Measurements from ENCODE around the gene GBF1. TPM values are rescaled to one million over a fixed set of nuclear protein-coding genes. Genes with fewer than 3 reads are reported as not detected.

GBF1 gene
- total RNA-seq, 1 donor from 2014 or later: 8.7 TPM

DNA sequence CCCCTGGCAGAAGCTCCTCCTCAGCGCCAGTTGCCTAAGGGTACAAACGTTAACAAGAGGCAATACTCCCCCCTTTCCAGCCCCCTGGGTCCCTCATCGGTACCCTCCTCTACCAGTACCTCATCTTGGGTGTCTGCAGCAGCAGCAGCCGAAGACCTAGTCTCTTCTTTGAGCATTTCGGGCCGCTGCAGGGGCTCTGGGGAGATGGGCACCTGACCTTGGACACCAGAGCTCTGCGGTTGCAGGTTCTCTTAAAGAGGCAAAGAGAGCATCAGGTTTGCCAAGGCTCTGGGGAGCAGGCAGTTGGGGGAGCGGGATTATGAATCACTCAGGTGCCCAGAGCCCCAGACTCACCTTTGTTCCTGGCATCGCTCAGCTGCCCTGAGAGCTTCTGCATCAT lies 178.8 kb downstream of the GBF1 start:
- Histone ChIP-seq H3K27me3 (ENCODE audit: control insufficient read depth, insufficient read depth, low read length) (no peaks in the 10 kb centered on the region), H3K4me3 (ENCODE audit: low read depth, low read length) (no peak overlapping the region), H3K36me3 (ENCODE audit: control insufficient read depth, insufficient read depth, low read length) (peaks cover 9% of the 10 kb centered on the region)
- FAIRE-seq: no peak
- no peak for DNase-seq (ENCODE audit: low read depth)
- TF ChIP-seq, protein P1, sequence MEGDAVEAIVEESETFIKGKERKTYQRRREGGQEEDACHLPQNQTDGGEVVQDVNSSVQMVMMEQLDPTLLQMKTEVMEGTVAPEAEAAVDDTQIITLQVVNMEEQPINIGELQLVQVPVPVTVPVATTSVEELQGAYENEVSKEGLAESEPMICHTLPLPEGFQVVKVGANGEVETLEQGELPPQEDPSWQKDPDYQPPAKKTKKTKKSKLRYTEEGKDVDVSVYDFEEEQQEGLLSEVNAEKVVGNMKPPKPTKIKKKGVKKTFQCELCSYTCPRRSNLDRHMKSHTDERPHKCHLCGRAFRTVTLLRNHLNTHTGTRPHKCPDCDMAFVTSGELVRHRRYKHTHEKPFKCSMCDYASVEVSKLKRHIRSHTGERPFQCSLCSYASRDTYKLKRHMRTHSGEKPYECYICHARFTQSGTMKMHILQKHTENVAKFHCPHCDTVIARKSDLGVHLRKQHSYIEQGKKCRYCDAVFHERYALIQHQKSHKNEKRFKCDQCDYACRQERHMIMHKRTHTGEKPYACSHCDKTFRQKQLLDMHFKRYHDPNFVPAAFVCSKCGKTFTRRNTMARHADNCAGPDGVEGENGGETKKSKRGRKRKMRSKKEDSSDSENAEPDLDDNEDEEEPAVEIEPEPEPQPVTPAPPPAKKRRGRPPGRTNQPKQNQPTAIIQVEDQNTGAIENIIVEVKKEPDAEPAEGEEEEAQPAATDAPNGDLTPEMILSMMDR (IDR thresholded peaks at IDR 0.05; ENCODE audit: insufficient read depth, low read length, severe bottlenecking): no peak

DNA sequence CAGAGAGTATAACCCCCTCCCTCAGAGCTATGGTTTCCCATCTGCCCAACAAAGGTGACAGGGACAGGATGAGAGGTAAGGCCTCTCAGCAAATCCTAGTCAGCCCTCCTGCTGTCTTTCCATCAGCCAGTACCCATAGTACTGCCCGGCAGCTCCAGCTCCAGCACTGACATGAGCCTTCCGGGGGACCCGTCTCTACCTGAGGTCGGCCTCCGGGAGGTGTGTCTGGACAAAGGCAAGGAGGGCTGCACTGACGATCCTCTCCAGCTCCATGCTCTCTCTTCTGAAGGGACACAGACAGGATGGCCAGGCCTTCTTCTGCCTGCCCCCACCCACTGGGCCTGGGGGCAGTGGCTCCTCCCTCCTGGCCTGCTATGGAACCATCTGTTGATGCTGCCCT lies 179.6 kb downstream of the GBF1 start:
- FAIRE-seq (no peak), DNase-seq (ENCODE audit: low read depth) (no peak)
- H3K4me3 ChIP-seq (ENCODE audit: low read depth, low read length): no peak overlapping the region
- no peaks in the 10 kb centered on the region for H3K27me3 ChIP-seq (ENCODE audit: control insufficient read depth, insufficient read depth, low read length)
- peaks cover 9% of the 10 kb centered on the region for H3K36me3 ChIP-seq (ENCODE audit: control insufficient read depth, insufficient read depth, low read length)
- TF ChIP-seq, protein P1 (IDR thresholded peaks at IDR 0.05; ENCODE audit: insufficient read depth, low read length, severe bottlenecking): no peak

DNA sequence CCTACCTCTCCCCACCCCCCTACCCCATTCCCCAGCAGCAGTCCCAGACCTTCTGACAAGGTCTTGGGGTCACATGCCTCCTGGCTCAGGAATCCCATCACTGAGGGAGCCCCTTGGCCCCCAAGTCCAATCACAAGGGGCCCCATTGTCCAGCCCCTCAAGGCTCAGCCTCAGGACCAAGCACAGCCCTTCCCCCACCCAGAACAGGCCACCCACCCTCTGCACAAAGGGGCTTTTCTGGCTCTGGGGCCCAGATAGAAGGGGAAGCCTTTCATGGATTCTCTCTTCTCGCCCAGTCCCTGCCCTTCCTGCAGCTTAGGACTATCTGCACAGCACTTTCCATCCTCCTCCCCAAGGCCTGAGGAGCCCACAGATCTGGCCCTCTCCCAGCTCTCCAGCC lies 180.1 kb downstream of the GBF1 start:
- FAIRE-seq: no peak
- Histone ChIP-seq H3K36me3 (ENCODE audit: control insufficient read depth, insufficient read depth, low read length) (peaks cover 9% of the 10 kb centered on the region), H3K4me3 (ENCODE audit: low read depth, low read length) (no peak overlapping the region), H3K27me3 (ENCODE audit: control insufficient read depth, insufficient read depth, low read length) (no peaks in the 10 kb centered on the region)
- TF ChIP-seq, protein P1 (IDR thresholded peaks at IDR 0.05; ENCODE audit: insufficient read depth, low read length, severe bottlenecking): no peak
- DNase-seq (ENCODE audit: low read depth): no peak

DNA sequence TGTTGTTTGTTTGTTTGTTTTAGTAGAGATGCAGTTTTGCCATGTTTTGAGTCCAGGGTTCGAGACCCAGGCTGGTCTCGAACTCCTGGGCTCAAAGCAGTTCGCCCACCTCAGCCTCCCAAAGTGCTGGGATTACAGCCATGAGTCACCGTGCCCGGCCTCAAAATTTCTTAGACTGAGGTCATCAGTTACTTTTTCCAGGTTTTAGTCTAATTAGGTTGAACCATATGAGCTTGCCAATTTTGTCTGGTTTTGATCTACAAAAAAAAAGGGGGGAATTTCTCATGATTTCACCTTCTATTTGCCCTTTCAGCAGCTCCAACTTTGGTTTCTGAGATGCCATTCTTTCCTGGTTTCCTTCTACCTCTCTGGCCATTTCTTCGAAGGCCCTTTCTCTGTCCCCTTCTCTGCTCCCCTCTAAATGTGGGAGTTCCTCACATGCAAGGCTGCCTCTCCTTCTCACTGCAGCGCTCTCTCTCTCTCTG lies 181.5 kb downstream of the GBF1 start:
- Histone ChIP-seq H3K36me3 (ENCODE audit: control insufficient read depth, insufficient read depth, low read length) (peaks cover 9% of the 10 kb centered on the region), H3K4me3 (ENCODE audit: low read depth, low read length) (no peak overlapping the region), H3K27me3 (ENCODE audit: control insufficient read depth, insufficient read depth, low read length) (no peaks in the 10 kb centered on the region)
- TF ChIP-seq, protein P1 (IDR thresholded peaks at IDR 0.05; ENCODE audit: insufficient read depth, low read length, severe bottlenecking): no peak
- no peak for DNase-seq (ENCODE audit: low read depth)
- no peak for FAIRE-seq

DNA sequence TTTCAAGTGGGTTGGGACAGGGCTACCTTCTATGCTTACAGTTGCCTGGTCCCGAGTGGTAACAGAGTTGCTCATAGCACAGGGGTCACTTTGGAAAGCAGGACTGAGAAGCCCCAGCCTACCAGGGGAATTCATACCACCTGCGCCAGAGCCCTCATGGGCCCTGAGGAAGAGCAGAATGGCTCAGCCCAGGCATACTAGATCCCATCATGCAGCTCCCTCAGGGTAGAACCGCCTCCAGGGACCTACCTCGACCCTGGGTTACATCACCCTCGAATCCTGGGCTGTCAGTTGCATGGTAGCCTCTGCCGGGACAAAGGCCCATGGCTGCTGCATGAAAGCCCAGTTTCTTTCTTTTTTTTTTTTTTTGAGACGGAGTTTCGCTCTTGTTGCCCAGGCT lies 184.1 kb downstream of the GBF1 start:
- no peaks in the 10 kb centered on the region for H3K36me3 ChIP-seq (ENCODE audit: control insufficient read depth, insufficient read depth, low read length)
- H3K27me3 ChIP-seq (ENCODE audit: control insufficient read depth, insufficient read depth, low read length): no peaks in the 10 kb centered on the region
- FAIRE-seq: no peak
- TF ChIP-seq, protein P1 (IDR thresholded peaks at IDR 0.05; ENCODE audit: insufficient read depth, low read length, severe bottlenecking): no peak
- H3K4me3 ChIP-seq (ENCODE audit: low read depth, low read length): no peak overlapping the region
- no peak for DNase-seq (ENCODE audit: low read depth)

DNA sequence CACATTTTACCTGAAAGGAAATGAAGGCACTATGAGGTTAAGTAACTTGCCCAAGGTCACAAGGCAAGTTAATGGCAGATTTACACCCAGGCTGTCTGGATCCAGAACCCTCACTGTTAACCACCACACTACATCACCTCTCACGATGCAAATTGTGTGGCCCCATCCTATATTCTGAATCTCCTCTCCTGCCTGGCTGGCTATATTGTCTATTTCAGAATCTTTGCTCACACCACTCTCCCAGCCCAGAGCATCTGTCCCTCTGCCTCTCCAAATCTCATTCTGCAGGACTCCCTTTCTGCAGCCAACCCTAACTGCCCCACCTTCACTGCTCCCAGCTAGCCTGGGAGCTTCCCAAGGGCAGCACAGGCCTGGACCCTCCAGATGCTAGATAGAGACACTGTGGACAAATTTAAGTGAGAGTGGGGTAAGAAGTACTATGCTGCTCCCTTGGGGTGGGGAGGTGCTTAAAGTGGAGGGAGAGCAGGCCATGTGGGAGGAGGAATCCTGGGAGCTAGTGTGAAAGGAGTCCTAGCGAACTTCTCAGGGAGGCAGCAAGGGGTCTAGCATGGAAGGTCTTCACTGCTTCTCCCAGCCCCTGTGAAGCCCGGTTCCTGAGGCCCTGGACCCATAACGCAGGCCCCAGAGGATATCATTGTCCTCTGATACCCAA lies 186.3 kb downstream of the GBF1 start:
- Histone ChIP-seq H3K36me3 (ENCODE audit: control insufficient read depth, insufficient read depth, low read length) (no peaks in the 10 kb centered on the region), H3K4me3 (ENCODE audit: low read depth, low read length) (peak overlapping the region; percentile 67), H3K27me3 (ENCODE audit: control insufficient read depth, insufficient read depth, low read length) (no peaks in the 10 kb centered on the region)
- no peak for DNase-seq (ENCODE audit: low read depth)
- no peak for FAIRE-seq
- TF ChIP-seq, protein P1 (IDR thresholded peaks at IDR 0.05; ENCODE audit: insufficient read depth, low read length, severe bottlenecking): no peak

Data from bronchial epithelial cell (primary cell).